Tibial nerve (tissue), 4 donors: Measurements from ENCODE around the gene NKX6-1.

ENCODE experiments used
- CTCF ChIP-seq, 5 experiments: fragments of 200-600 bp in 3 of 5; fragments of 450-650 bp in 2 of 5; sonication (generic) in 3 of 5; IDR thresholded peaks; one replicate each; pipeline ENCODE4 v1.5.1; 2016 to 2019; ENCODE audit warnings: antibody characterized with exemption in 5 of 5, mild to moderate bottlenecking in 3 of 5, moderate library complexity in 2 of 5
- EP300 ChIP-seq, 2 donors: sonication (generic); formaldehyde crosslinking; IDR thresholded peaks; one replicate each; pipeline ENCODE4 v1.6.1; 2017; ENCODE audit warnings: antibody characterized with exemption in 2 of 2, mild to moderate bottlenecking in 1 of 2
- POLR2A ChIP-seq, 2 donors: fragments of 450-650 bp; IDR thresholded peaks; one replicate each; pipeline ENCODE4 v1.6.1; 2017; ENCODE audit warnings: antibody characterized with exemption in 2 of 2, mild to moderate bottlenecking in 2 of 2, moderate library complexity in 2 of 2

GRCh38 chr4:84456157-84456556, 42.9 kb downstream of the NKX6-1 start:
- no peak for TF ChIP-seq POLR2A (IDR thresholded peaks at IDR 0.05)
- TF ChIP-seq CTCF (IDR thresholded peaks at IDR 0.05), result no peak
- no peak for TF ChIP-seq EP300 (IDR thresholded peaks at IDR 0.05)
